Measurements from ENCODE around the gene PLS1.
"Not testable (repeated sequence)": the region's sequence is repeated elsewhere in the genome, so short reads cannot be mapped to it uniquely, and the experiment has no call there.

Gene PLS1

GRCh38 chr3:142738396-142738795, 142.2 kb downstream of the PLS1 start:
- H3K4me3 ChIP-seq (ENCODE audit: control insufficient read depth in 1 of 7, extremely low read depth in 1 of 7, insufficient read depth in 4 of 7, low read depth in 2 of 7, low read length in 6 of 7), result no peak overlapping the region
- no peak for DNase-seq
- no peaks in the 10 kb centered on the region for H3K9me3 ChIP-seq (ENCODE audit: control extremely low read depth in 1 of 5, control insufficient read depth in 4 of 5, insufficient read depth in 2 of 5, low read depth in 1 of 5, low read length in 4 of 5)
- ChIA-PET CTCF (no interaction called here), POLR2A (no interaction called here)
- H3K36me3 ChIP-seq (ENCODE audit: control insufficient read depth in 4 of 4, insufficient read depth in 4 of 4, low read length in 3 of 4), result no peaks in the 10 kb centered on the region
- no peaks in the 10 kb centered on the region for H3K4me1 ChIP-seq (ENCODE audit: control extremely low read depth in 1 of 4, control insufficient read depth in 4 of 4, insufficient read depth in 4 of 4, low read length in 3 of 4)
- H3K27me3 ChIP-seq (replicated peaks in 2 of 5; ENCODE audit: control insufficient read depth in 4 of 5, insufficient read depth in 5 of 5, low read length in 4 of 5), result no peaks in the 10 kb centered on the region
- H3K27ac ChIP-seq (ENCODE audit: insufficient read depth in 1 of 2, low read depth in 1 of 2, low read length in 2 of 2, poor library complexity in 1 of 2, severe bottlenecking in 2 of 2), result no peak overlapping the region

- Histone ChIP-seq H3K9me3 (ENCODE audit: control extremely low read depth in 1 of 5, control insufficient read depth in 4 of 5, insufficient read depth in 2 of 5, low read depth in 1 of 5, low read length in 4 of 5) (no peaks in the 10 kb centered on the region), H3K27ac (ENCODE audit: insufficient read depth in 1 of 2, low read depth in 1 of 2, low read length in 2 of 2, poor library complexity in 1 of 2, severe bottlenecking in 2 of 2) (no peak overlapping the region), H3K4me1 (ENCODE audit: control extremely low read depth in 1 of 4, control insufficient read depth in 4 of 4, insufficient read depth in 4 of 4, low read length in 3 of 4) (no peaks in the 10 kb centered on the region), H3K4me3 (ENCODE audit: control insufficient read depth in 1 of 7, extremely low read depth in 1 of 7, insufficient read depth in 4 of 7, low read depth in 2 of 7, low read length in 6 of 7) (no peak overlapping the region), H3K36me3 (ENCODE audit: control insufficient read depth in 4 of 4, insufficient read depth in 4 of 4, low read length in 3 of 4) (peaks cover 0 to 2% (median 0%) of the 10 kb centered on the region in 4 experiments), H3K27me3 (replicated peaks in 2 of 5; ENCODE audit: control insufficient read depth in 4 of 5, insufficient read depth in 5 of 5, low read length in 4 of 5) (no peaks in the 10 kb centered on the region)
- ChIA-PET POLR2A (no interaction called here), CTCF (no interaction called here)
- WGBS (ENCODE audit: insufficient coverage), result 100% methylated on average over 5 of the region's 7 CpGs
- no peak for DNase-seq
Observed at GRCh38 chr3:142746646-142747045, 150.5 kb downstream of the PLS1 start.

- H3K36me3 ChIP-seq (ENCODE audit: control insufficient read depth in 4 of 4, insufficient read depth in 4 of 4, low read length in 3 of 4); H3K4me3 ChIP-seq (ENCODE audit: control insufficient read depth in 1 of 7, extremely low read depth in 1 of 7, insufficient read depth in 4 of 7, low read depth in 2 of 7, low read length in 6 of 7); H3K27me3 ChIP-seq (replicated peaks in 2 of 5; ENCODE audit: control insufficient read depth in 4 of 5, insufficient read depth in 5 of 5, low read length in 4 of 5); DNase-seq; H3K27ac ChIP-seq (ENCODE audit: insufficient read depth in 1 of 2, low read depth in 1 of 2, low read length in 2 of 2, poor library complexity in 1 of 2, severe bottlenecking in 2 of 2); H3K4me1 ChIP-seq (ENCODE audit: control extremely low read depth in 1 of 4, control insufficient read depth in 4 of 4, insufficient read depth in 4 of 4, low read length in 3 of 4); H3K9me3 ChIP-seq (ENCODE audit: control extremely low read depth in 1 of 5, control insufficient read depth in 4 of 5, insufficient read depth in 2 of 5, low read depth in 1 of 5, low read length in 4 of 5); POLR2A ChIA-PET; CTCF ChIA-PET: not testable (repeated sequence)
- WGBS (ENCODE audit: insufficient coverage), result no CpG with 5 or more reads among the region's 4 CpGs
Observed at GRCh38 chr3:142750531-142750930, 154.3 kb downstream of the PLS1 start.

- H3K36me3 ChIP-seq (ENCODE audit: control insufficient read depth in 4 of 4, insufficient read depth in 4 of 4, low read length in 3 of 4); CTCF ChIA-PET: not testable (repeated sequence)
- no CpG with 5 or more reads among the region's 4 CpGs for WGBS (ENCODE audit: insufficient coverage)
Observed at GRCh38 chr3:142752605-142753004, 156.4 kb downstream of the PLS1 start.

GRCh38 chr3:142754494-142754893, 158.3 kb downstream of the PLS1 start:
- no peak overlapping the region for H3K4me3 ChIP-seq (ENCODE audit: control insufficient read depth in 1 of 7, extremely low read depth in 1 of 7, insufficient read depth in 4 of 7, low read depth in 2 of 7, low read length in 6 of 7)
- no peak overlapping the region for H3K27ac ChIP-seq (ENCODE audit: insufficient read depth in 1 of 2, low read depth in 1 of 2, low read length in 2 of 2, poor library complexity in 1 of 2, severe bottlenecking in 2 of 2)
- no peak for DNase-seq
- no peaks in the 10 kb centered on the region for H3K36me3 ChIP-seq (ENCODE audit: control insufficient read depth in 4 of 4, insufficient read depth in 4 of 4, low read length in 3 of 4)
- no peaks in the 10 kb centered on the region for H3K4me1 ChIP-seq (ENCODE audit: control extremely low read depth in 1 of 4, control insufficient read depth in 4 of 4, insufficient read depth in 4 of 4, low read length in 3 of 4)
- no peaks in the 10 kb centered on the region for H3K27me3 ChIP-seq (replicated peaks in 2 of 5; ENCODE audit: control insufficient read depth in 4 of 5, insufficient read depth in 5 of 5, low read length in 4 of 5)
- ChIA-PET CTCF (no interaction called here), POLR2A (no interaction called here)
- no peaks in the 10 kb centered on the region for H3K9me3 ChIP-seq (ENCODE audit: control extremely low read depth in 1 of 5, control insufficient read depth in 4 of 5, insufficient read depth in 2 of 5, low read depth in 1 of 5, low read length in 4 of 5)
- 100% methylated on average over 1 of the region's 1 CpG for WGBS (ENCODE audit: insufficient coverage)

More at GRCh38 chr3:142752605-142753004, 156.4 kb downstream of the PLS1 start:
- H3K27me3 ChIP-seq (replicated peaks in 2 of 5; ENCODE audit: control insufficient read depth in 4 of 5, insufficient read depth in 5 of 5, low read length in 4 of 5); H3K27ac ChIP-seq (ENCODE audit: insufficient read depth in 1 of 2, low read depth in 1 of 2, low read length in 2 of 2, poor library complexity in 1 of 2, severe bottlenecking in 2 of 2); H3K4me3 ChIP-seq (ENCODE audit: control insufficient read depth in 1 of 7, extremely low read depth in 1 of 7, insufficient read depth in 4 of 7, low read depth in 2 of 7, low read length in 6 of 7); H3K4me1 ChIP-seq (ENCODE audit: control extremely low read depth in 1 of 4, control insufficient read depth in 4 of 4, insufficient read depth in 4 of 4, low read length in 3 of 4); DNase-seq; POLR2A ChIA-PET; H3K9me3 ChIP-seq (ENCODE audit: control extremely low read depth in 1 of 5, control insufficient read depth in 4 of 5, insufficient read depth in 2 of 5, low read depth in 1 of 5, low read length in 4 of 5): not testable (repeated sequence)
